HT1080 (cell line): Measurements from ENCODE around the gene CCDC182. TPM values are rescaled to one million over a fixed set of nuclear protein-coding genes. Genes with fewer than 3 reads are reported as not detected.

ENCODE experiments used
- DNase-seq: peaks from one replicate; pipeline ENCODE4 v3.0.0-alpha.2; 2015; ENCODE audit warnings: low read depth
- total RNA-seq: library from RNA; depleted of rRNA; stranded (reverse); fragments of >200 nt; shearing (Covaris generic); gene quantifications from 2 replicates; pipeline ENCODE4 v1.2.3, GENCODE V29; 2014

The CCDC182 gene
- total RNA-seq, 1 experiment from 2014 or later, result not detected

GRCh38 chr17:57758654-57759053, 13.6 kb upstream of the CCDC182 start:
- DNase-seq, result no peak

- no peak for DNase-seq
Observed at GRCh38 chr17:57757735-57758134, 12.6 kb upstream of the CCDC182 start.

GRCh38 chr17:57756951-57757350, 11.9 kb upstream of the CCDC182 start:
- no peak for DNase-seq

GRCh38 chr17:57755480-57756070, 10.5 kb upstream of the CCDC182 start:
- DNase-seq, result no peak

GRCh38 chr17:57752031-57752905, 7.2 kb upstream of the CCDC182 start:
- no peak for DNase-seq

GRCh38 chr17:57751348-57751971, 6.4 kb upstream of the CCDC182 start:
- DNase-seq, result no peak

- no peak for DNase-seq
Observed at GRCh38 chr17:57750895-57751294, 5.8 kb upstream of the CCDC182 start.

- no peak for DNase-seq
Observed at GRCh38 chr17:57750109-57750871, 5.2 kb upstream of the CCDC182 start.

- DNase-seq, result no peak
Observed at GRCh38 chr17:57749701-57750100, 4.6 kb upstream of the CCDC182 start.

- peak; percentile 60 for DNase-seq
Observed at GRCh38 chr17:57747221-57748017, 2.3 kb upstream of the CCDC182 start.

- DNase-seq, result no peak
Observed at GRCh38 chr17:57746221-57746620, 1.1 kb upstream of the CCDC182 start.

GRCh38 chr17:57744195-57745170, 616 bp downstream of the CCDC182 start:
- DNase-seq, result no peak

- no peak for DNase-seq
Observed at GRCh38 chr17:57740235-57740528, 4.9 kb downstream of the CCDC182 start.

- peak; percentile 21 for DNase-seq
Observed at GRCh38 chr17:57739402-57740234, 5.5 kb downstream of the CCDC182 start.

- no peak for DNase-seq
Observed at GRCh38 chr17:57737450-57737849, 7.6 kb downstream of the CCDC182 start.

GRCh38 chr17:57735707-57736106, 9.4 kb downstream of the CCDC182 start:
- peak; percentile 20 for DNase-seq

- DNase-seq, result no peak
Observed at GRCh38 chr17:57735230-57735629, 9.9 kb downstream of the CCDC182 start.

GRCh38 chr17:57733085-57733484, 12.0 kb downstream of the CCDC182 start:
- no peak for DNase-seq

GRCh38 chr17:57732062-57732461, 13.0 kb downstream of the CCDC182 start:
- DNase-seq, result no peak
